H1 (cell line): ENCODE measurements around the gene R3HDM4. TPM values are rescaled to one million over a fixed set of nuclear protein-coding genes. Genes with fewer than 3 reads are reported as not detected.

Experiments used
- ATF3 ChIP-seq: IDR thresholded peaks from 2 replicates; pipeline ENCODE4 v1.6.1; 2011; ENCODE audit warnings: low read depth, mild to moderate bottlenecking, low read length; ENCODE audit not compliant: insufficient read depth
- CREB1 ChIP-seq: IDR thresholded peaks from 2 replicates; pipeline ENCODE4 v1.6.1; 2012; ENCODE audit warnings: inconsistent platforms
- HDAC6 ChIP-seq: IDR thresholded peaks from one replicate; pipeline ENCODE4 v1.7.1; 2012; ENCODE audit warnings: low read depth, mild to moderate bottlenecking, inconsistent platforms, low read length, moderate library complexity
- MAFK ChIP-seq: IDR thresholded peaks from 2 replicates; pipeline ENCODE4 v1.6.1; 2012; ENCODE audit warnings: low read depth, mild to moderate bottlenecking, improper control_type of control experiment, low read length
- NRF1 ChIP-seq: IDR thresholded peaks from 2 replicates; pipeline ENCODE4 v1.6.1; 2011; ENCODE audit warnings: mild to moderate bottlenecking, low read depth, low read length, improper control_type of control experiment
- RBBP5 ChIP-seq: IDR thresholded peaks from 2 replicates; pipeline ENCODE4 v1.7.1; 2012; ENCODE audit warnings: low read depth, mild to moderate bottlenecking, inconsistent platforms, low read length, moderate library complexity, borderline replicate concordance
- TCF12 ChIP-seq: IDR thresholded peaks from 2 replicates; pipeline ENCODE4 v1.6.1; 2011; ENCODE audit warnings: low read depth, mild to moderate bottlenecking, low read length
- polyA plus RNA-seq, 7 experiments: library from polyadenylated mRNA; depleted of rRNA in 3 of 7; stranded (reverse) in 5 of 7; unstranded in 2 of 7; fragments of >200 nt in 5 of 7; fragments of 200-250 nt in 2 of 7; gene quantifications; 1 replicate in 5 of 7; 2 replicates in 1 of 7; 4 replicates in 1 of 7; pipeline versions ENCODE4 v1.2.1 to v1.2.3, GENCODE V29; 2011 to 2013; ENCODE audit warnings: missing spikeins in 2 of 7, mixed read lengths in 2 of 7
- total RNA-seq: library from RNA; stranded (reverse); fragmentation: NEBNext Ultra II Directional; extraction: Animal tissue kit (Norgen Biotek cat#: 25700); gene quantifications from 2 replicates; pipeline ENCODE4 v1.2.1, GENCODE V29; 2021

The R3HDM4 gene
- total and polyA plus RNA-seq, 2 of the 8 experiments (the other 6 are each of a cell fraction or from before 2014, with no cell fraction given) = 76.8 to 102 TPM

GRCh38 chr19:947707-948539 is 34.9 kb upstream of the R3HDM4 start (continued):
- TF ChIP-seq RBBP5 (no peak), NRF1 (no peak), ATF3 (no peak), TCF12 (no peak), CREB1 (no peak), HDAC6 (no peak), MAFK (no peak)
- TF ChIP-seq, all 59 proteins: peak for 0
